Lung (tissue), 12 donors: Measurements from ENCODE around the gene SS18L1. TPM values are rescaled to one million over a fixed set of nuclear protein-coding genes. Genes with fewer than 3 reads are reported as not detected.

Experiments
- ATAC-seq: fragments of 200-7000 bp; cut with Tn5 transposase; one replicate; pipeline ENCODE4 v1.9.1; 2020; ENCODE audit warnings: moderate number of reproducible peaks; ENCODE audit not compliant: insufficient read depth, low FRiP score
- DNase-seq, 3 donors: peaks; one replicate each; pipeline ENCODE4 v3.0.0-alpha.2; 2013 to 2017
- H3K27ac ChIP-seq, 2 donors: one replicate each; pipeline ENCODE4 v1.5.1; 2013; ENCODE audit warnings: mild to moderate bottlenecking in 2 of 2, moderate library complexity in 2 of 2, control low read depth in 1 of 2, inconsistent platforms in 1 of 2, low read depth in 1 of 2, low read length in 1 of 2
- H3K27me3 ChIP-seq, 3 donors: one replicate each; pipeline ENCODE4 v1.5.1; 2013; ENCODE audit warnings: low read length in 2 of 3; ENCODE audit not compliant: control insufficient read depth in 3 of 3, insufficient read depth in 3 of 3
- H3K36me3 ChIP-seq, 4 donors: one replicate each; pipeline ENCODE4 v1.5.1; 2013; ENCODE audit warnings: low read length in 4 of 4, mild to moderate bottlenecking in 1 of 4, moderate library complexity in 1 of 4; ENCODE audit not compliant: control insufficient read depth in 4 of 4, insufficient read depth in 4 of 4
- H3K4me1 ChIP-seq, 5 donors: one replicate each; pipeline ENCODE4 v1.5.1; 2013; ENCODE audit warnings: low read length in 5 of 5, mild to moderate bottlenecking in 2 of 5, moderate library complexity in 1 of 5; ENCODE audit not compliant: control insufficient read depth in 5 of 5, insufficient read depth in 5 of 5
- H3K4me3 ChIP-seq: one replicate; pipeline ENCODE4 v1.5.1; 2013; ENCODE audit warnings: mild to moderate bottlenecking, control low read depth, moderate library complexity
- H3K9ac ChIP-seq, 2 donors: one replicate each; pipeline ENCODE4 v1.5.1; 2013; ENCODE audit warnings: low read length in 2 of 2, control low read depth in 1 of 2; ENCODE audit not compliant: insufficient read depth in 1 of 2
- H3K9me3 ChIP-seq, 4 donors: one replicate each; pipeline ENCODE4 v1.5.1; 2013; ENCODE audit warnings: low read length in 3 of 4, mild to moderate bottlenecking in 1 of 4, moderate library complexity in 1 of 4; ENCODE audit not compliant: control insufficient read depth in 4 of 4, insufficient read depth in 3 of 4
- WGBS, 2 donors: extraction: QIAGEN DNeasy Blood & Tissue Kit; methylation state at CpG; one replicate each; pipeline ENCODE4 v1.1.7; 2013; 5-methylcytosine and 5-hydroxymethylcytosine counted together
- polyA plus RNA-seq, 2 donors: library from polyadenylated mRNA; stranded (reverse); fragments of 200-250 nt; gene quantifications; one replicate each; pipeline ENCODE4 v1.2.1, GENCODE V29; 2013
- total RNA-seq, 2 donors: library from RNA; depleted of rRNA in 1 of 2; stranded (reverse); fragments of >200 nt in 1 of 2; gene quantifications; one replicate each; pipeline ENCODE4 v1.2.1, GENCODE V29; 2014 to 2021
- TF ChIP-seq, protein P1 (sequence below): IDR thresholded peaks from 2 replicates; pipeline ENCODE4 v1.5.1; 2012; ENCODE audit warnings: mild to moderate bottlenecking; ENCODE audit errors: control extremely low read depth, extremely low read depth
- donor health status: control.
- donor health status: control.
- donor health status: Bipolar disorder and iron deficiency.
- donor health status: healthy.
- donor health status: DM: yes; HTN: yes; CAD: no.

SS18L1 gene
- total and polyA plus RNA-seq, 4 donors: 7.2 to 24.1 (median 14.9) TPM

DNA sequence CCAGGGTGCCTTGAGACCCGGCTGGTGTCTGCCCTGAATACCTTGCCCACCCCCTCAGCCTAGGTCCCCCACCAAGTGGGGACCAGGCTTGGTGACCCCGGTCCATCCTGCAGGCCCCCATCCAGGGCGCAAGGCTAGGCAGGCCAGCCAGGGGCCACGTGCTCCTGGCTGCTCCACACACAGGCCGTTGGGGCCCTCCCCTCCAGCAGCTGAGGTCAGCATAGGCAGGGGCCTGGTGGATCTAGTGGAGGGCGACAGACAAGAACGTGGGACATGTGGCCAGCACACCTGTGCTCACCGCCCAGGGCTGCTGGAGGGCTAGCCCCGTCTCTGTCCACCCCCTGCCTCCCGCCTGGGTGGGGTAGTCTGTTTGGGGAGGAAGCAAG lies 84.0 kb downstream of the SS18L1 start:
- WGBS, 2 donors: 48 to 52% methylated on average over 6 to 10 of the region's 10 CpGs
- Histone ChIP-seq H3K9ac (no peak overlapping the region), H3K36me3 (no peaks in the 10 kb centered on the region), H3K4me1 (peaks cover 0 to 2% (median 0%) of the 10 kb centered on the region in 5 donors), H3K27ac (no peak overlapping the region), H3K27me3 (peaks cover 4 to 26% (median 5%) of the 10 kb centered on the region in 3 donors), H3K4me3 (no peak overlapping the region), H3K9me3 (peaks cover 0 to 3% (median 0%) of the 10 kb centered on the region in 4 donors)
- TF ChIP-seq, protein P1, sequence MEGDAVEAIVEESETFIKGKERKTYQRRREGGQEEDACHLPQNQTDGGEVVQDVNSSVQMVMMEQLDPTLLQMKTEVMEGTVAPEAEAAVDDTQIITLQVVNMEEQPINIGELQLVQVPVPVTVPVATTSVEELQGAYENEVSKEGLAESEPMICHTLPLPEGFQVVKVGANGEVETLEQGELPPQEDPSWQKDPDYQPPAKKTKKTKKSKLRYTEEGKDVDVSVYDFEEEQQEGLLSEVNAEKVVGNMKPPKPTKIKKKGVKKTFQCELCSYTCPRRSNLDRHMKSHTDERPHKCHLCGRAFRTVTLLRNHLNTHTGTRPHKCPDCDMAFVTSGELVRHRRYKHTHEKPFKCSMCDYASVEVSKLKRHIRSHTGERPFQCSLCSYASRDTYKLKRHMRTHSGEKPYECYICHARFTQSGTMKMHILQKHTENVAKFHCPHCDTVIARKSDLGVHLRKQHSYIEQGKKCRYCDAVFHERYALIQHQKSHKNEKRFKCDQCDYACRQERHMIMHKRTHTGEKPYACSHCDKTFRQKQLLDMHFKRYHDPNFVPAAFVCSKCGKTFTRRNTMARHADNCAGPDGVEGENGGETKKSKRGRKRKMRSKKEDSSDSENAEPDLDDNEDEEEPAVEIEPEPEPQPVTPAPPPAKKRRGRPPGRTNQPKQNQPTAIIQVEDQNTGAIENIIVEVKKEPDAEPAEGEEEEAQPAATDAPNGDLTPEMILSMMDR: no peak
- no peak for DNase-seq
- ATAC-seq: no peak

DNA sequence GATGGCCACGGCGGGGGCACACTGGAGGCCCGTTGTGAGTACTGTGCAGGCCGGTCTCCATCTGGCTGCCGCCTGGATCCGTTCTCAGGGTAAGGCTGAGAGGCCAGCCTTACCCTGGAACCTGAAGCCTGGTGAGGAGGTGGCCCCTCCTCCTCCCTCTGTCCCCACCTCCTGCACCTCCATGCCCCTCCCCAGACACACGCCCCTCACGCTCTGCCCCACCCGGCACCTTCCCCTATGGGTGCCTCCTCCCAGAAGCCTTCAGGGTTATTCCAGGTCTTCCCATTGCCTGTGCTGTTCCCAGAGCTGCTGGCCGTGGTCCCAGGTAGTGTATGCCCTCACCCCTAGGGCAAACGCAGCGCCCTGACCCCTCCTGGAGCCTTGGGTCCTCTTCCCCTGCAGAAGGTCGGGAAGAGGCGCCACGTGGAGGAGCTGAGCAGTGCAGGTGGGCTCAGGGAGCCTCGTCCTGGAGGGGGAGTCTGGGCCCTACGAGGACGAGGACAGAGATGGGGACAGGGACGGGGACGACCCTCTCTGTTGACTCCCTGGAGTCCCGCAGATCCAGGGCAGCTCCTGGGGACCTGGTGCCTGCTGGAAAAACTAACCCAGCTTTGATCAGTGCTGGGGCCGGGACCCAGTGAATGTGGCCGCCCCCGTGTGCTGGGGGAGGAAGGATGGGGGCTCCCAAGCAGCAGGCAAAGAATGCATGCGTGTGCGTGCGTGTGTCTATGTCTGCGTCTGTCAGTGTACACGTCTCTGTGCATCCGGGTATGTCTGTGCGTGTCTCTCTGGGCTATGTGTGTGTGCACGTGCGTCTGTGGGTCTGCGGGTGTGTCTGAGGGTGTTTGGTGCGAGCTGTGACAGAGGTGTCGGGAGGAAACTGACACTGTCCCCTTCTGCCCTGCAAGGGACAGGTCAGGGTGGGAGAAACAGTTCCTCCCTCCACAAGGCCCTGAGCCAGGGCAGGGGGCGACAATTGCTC lies 84.7 kb downstream of the SS18L1 start:
- Histone ChIP-seq H3K4me3 (no peak overlapping the region), H3K36me3 (no peaks in the 10 kb centered on the region), H3K27me3 (peaks cover 2 to 21% (median 5%) of the 10 kb centered on the region in 3 donors), H3K9me3 (peaks cover 0 to 3% (median 0%) of the 10 kb centered on the region in 4 donors), H3K9ac (no peak overlapping the region), H3K4me1 (peaks cover 0 to 2% (median 0%) of the 10 kb centered on the region in 5 donors), H3K27ac (no peak overlapping the region)
- TF ChIP-seq, protein P1: no peak
- DNase-seq: no peak
- WGBS, 2 donors: 44 to 61% methylated on average over 36 to 37 of the region's 37 CpGs
- ATAC-seq: no peak

DNA sequence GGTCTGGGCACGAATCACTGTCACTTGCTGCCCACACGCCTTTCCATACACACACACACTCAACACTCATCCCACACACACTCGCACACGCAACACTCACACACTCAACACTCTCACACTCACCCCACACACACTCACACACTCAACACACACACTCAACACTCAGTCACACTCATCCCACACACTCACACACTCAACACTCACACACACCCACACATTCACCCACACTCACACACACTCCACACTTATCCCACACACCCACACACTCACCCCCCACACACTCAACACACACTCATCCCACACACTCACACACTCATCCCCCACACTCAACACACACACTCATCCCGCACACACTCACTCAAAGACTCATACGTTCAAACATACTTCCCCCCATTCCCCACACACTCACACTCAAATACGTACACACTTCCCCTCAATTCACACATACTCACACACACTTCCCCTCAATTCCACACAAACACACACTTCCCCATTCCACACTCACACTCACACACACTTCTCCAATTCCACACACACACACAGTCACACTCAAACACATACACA lies 85.5 kb downstream of the SS18L1 start:
- 69 to 73% methylated on average over 7 of the region's 7 CpGs for WGBS, 2 donors
- peaks cover 0 to 2% (median 0%) of the 10 kb centered on the region in 5 donors for H3K4me1 ChIP-seq
- no peaks in the 10 kb centered on the region for H3K36me3 ChIP-seq
- H3K9ac ChIP-seq: no peak overlapping the region
- no peak for DNase-seq
- TF ChIP-seq, protein P1: no peak
- ATAC-seq: no peak
- H3K27ac ChIP-seq: no peak overlapping the region
- peaks cover 0 to 17% (median 2%) of the 10 kb centered on the region in 3 donors for H3K27me3 ChIP-seq
- H3K4me3 ChIP-seq: no peak overlapping the region
- peaks cover 0 to 7% (median 0%) of the 10 kb centered on the region in 4 donors for H3K9me3 ChIP-seq
